GM19238 (cell line): ENCODE data around the gene NUB1.
A peak's percentile ranks its signal among the peaks of the same experiment; 100 is the strongest.

Experiments used
- DNase-seq: peaks from one replicate; pipeline ENCODE4 v3.0.0; 2011; ENCODE audit warnings: low spot score; ENCODE audit not compliant: insufficient read length

Gene NUB1

DNA sequence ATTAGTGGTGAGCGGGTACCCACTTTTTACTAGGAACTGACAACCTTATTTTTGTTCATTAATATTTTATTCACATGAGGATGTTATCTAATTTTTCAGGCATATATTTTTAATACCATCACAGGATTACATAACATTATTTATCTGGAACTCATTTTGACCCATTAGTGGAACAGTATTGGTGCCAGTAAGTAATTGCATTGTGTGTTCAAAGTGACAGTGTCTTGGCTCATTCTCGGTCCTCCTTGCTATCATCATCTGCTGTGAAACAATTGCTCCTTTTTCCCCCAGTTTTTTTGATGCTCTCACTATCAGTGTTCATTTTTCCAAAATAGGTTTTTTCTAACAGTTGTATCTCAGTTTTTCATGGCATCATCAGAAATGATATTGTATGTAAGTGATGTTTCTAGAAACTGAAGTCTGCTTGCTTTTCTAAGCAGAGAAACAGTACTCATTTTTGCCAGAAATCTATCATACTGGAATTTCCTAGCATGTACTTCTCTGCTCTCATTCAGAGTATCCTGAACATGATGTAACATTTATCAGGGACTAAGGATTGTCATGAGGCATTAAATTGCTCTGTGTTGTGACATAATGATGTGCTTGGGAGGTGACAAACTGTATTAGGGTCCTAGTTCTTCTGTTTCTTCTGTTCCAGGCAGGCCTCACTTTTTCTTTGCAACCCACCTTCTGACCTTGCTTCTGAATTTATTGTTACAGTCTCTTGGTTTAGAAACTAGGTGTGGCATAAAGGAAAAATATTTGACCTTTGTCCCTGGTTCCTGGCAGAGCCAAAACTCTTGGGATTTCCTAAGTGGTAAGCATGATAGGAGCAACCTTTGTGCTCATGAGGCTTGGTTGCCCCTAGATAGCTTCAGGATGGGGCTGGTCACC, 4.2 kb downstream of the NUB1 start:
- no peak for DNase-seq

DNA sequence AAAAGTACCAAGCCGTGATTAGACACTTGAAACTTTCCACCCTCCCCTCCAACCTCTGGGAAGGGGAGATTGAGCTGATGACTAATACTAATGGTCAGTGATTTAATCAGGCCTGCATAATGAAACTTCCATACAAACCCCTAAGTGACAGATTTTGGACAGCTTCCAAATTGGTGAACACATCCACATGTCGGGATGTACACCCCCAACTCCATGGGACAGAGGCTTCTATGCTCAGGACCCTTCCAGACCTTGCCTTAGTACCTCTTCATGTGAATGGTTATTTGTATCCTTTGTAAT, 4.8 kb downstream of the NUB1 start:
- no peak for DNase-seq

DNA sequence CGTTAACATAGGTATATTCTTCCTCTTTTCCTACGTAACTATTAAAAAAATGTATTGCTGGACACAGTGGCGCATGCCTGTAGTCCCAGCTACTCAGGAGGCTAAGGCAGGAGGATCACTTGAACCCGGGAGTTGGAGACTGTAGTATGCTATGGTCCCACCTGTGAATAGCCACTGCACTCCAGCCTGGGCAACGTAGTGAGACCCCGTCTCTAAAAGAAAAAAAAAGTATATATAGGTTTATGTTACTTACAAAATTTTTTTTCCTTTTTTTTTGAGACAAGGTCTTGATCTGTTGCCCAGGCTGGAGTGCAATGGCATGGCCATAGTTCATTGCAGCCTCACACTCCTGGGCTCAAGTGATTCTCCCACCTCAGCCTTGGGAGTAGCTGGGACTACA, 5.6 kb downstream of the NUB1 start:
- DNase-seq = no peak

DNA sequence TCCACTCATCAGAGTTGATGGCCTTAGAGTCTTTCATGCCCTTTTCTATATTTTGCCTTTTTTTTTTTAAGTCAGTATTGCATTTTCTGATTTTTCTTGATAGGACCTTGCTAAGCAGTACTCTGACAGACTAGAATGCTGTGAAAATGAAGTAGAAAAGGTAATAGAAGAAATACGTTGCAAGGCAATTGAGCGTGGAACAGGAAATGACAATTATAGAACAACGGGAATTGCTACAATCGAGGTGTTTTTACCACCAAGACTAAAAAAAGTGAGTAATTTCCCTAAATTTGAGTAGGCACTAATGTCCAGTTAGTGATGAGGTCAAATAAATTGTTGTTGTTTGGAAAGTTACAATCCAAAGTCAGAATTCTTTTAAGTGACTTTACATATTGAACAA, 7.4 kb downstream of the NUB1 start:
- DNase-seq = no peak

DNA sequence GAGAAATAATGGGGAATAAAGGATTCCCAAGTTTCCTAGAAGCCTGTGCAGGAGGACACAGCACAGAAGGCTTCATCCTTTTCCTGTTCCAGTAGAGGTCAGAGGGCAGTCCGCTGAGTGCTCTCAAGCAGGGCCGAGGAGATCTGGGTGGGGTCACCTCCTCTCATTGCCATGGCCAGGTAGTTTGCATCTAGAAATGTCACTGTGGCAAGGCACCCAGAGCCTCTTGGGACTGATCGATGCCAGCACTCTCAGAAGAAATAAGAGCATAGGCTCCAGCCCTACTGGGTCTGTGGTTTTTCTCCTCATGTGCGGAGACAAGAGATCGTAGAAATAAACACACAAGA, 7.9 kb downstream of the NUB1 start:
- no peak for DNase-seq

DNA sequence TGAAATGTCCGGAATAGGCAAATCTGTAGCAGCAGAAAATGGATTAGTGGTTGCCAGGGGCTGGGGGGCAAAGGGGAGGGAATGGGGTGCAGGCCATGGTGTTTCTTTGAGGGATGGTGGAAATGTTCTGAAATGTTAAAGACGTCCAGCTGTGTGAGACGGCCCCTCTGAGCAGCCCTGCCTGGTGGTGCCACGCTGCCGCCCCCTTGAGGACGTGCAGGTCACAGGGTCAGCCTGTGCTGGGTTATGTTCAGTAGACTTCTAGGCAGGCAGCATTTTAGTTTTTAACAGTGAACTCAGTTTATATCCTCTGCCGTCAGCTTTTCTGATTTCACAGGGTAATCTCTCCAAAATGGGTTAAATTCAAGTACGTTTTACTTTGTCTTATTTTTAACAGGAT, 9.4 kb downstream of the NUB1 start:
- DNase-seq = no peak

DNA sequence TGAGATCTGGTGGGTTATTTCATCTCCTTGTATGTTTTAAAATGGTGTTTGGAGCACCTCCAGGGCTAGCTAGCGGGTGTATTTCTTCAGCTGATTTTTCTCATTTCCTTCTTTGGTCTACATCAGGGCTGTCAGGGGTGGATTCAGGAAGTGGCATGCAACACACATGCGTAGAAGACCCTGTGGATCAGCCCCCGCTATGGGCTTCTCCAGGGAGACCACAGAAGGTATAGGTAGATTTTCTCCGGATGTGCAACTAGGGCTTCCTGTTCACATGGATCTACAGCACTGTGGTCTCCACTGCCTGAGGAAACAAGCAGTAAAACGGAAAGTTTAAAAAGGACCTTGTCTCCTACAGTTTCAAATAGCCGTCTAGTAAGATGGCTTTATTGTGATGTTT, 10.4 kb downstream of the NUB1 start:
- peak; percentile 50 for DNase-seq

DNA sequence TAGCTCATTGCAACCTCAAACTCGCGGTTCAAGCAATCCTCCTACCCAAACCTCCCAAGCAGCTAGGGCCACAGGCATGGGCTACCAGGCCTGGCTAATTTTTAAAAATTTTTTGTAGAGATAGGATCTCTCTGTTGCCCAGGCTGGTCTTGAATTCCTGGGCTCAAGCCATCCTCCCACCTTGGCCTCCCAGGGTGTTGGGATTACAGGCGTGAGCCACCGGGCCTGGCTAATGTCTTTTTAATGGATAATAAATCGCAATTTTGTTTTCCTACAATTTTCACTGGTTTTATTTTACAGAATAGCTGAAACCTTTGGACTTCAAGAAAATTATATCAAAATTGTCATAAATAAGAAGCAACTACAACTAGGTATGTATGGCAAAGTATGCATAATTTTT, 10.9 kb downstream of the NUB1 start:
- DNase-seq = no peak

DNA sequence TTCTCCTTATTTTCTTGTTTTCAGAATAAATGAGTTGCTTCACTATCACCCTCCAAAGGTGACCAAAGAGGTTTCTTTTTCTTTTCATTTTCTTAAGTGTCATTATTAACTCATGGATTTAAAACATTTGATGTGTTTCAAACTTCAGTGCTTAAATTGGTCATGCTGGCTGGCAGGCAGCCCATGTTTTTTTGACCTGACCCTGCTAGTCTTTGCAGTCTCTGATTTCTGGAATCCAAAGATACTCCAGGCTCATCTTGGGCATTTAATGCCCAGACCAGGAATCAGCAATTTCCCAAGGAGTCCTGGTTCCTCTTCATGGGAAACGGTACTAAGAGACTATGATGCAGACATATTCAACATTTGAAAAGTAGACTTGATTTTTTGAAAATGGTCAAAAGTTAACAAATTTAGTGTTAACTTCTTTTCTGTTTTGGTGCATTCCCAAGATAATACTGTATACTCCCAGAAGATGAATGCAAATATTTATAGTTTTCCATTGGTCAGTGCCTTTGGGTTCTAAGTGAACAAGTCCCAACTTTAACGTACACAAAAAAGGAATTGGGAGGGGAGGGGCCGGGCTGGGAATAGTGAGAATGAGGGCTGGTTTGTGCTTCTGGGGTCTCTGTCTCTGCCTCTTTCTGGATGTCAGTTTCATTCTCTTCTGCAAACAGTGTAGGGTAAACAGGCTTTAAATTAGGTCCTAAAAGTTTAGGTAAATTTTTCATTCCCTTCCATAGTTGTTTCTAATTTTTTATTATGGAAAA, 19.8 kb downstream of the NUB1 start:
- DNase-seq = no peak

DNA sequence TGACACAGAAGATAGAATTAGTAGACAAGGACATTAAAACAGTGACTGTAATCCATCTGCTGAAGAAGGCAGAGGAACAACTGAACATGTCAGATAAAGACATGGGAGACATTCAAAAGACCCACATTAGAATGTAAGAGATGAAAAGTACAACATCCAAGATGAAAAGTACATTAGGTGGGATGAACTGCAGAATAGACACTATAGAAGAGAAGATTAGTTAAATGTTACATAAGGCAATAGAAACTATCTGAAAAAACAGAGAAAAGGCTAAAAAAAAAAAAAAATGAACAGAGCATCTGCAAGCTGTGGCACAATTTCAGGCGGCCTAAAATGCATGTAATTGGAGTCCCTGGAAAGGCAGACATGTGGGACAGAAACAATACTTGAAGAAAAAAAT, 21.6 kb downstream of the NUB1 start:
- no peak for DNase-seq

DNA sequence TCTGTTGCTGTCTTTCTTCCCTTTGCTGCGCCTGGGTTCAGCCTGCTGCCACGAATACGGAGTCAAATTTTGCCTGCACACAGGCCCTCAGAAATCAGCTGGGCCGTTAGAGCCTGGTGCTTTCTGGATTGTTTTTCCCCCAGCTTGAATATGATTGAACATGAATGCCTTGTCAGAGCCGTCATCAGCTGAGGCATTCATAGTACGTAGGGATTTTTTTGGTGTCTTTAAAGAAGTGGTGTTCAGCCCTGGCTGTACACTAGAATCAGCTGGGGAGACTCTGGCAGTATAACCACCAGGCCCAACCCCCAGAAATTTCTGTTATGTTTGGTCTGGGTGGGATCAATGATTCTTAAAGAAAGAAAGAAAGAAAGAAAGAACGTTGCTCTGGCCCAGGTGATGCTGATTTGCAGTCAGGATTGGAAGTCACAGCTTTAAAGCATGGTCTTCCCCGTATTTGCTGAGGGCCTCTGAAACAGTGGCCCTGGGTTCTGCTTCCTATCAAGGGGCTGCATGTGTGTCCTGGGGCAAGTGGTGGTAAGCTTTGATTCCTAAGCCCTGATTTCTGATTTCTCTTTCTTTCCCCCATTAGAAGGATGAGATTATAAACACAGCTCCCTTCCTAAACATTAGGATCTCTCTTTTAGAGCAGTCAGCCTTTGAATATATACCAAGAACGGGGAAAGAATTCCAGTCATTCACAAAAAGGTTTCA, 24.7 kb downstream of the NUB1 start:
- DNase-seq = no peak

DNA sequence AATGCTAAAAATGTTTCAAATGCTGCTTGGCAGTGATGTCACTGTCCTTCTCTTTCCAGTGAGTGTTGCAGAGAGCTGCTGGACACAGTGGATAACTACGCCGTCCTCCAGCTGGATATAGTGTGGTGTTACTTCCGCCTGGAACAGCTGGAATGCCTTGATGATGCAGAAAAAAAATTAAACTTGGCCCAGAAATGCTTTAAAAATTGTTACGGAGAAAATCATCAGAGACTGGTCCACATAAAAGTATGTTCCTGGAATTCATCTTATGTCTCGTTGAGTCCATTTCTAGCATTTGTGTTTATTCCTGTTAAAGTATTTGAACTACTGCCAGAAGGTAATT, 25.2 kb downstream of the NUB1 start:
- no peak for DNase-seq

DNA sequence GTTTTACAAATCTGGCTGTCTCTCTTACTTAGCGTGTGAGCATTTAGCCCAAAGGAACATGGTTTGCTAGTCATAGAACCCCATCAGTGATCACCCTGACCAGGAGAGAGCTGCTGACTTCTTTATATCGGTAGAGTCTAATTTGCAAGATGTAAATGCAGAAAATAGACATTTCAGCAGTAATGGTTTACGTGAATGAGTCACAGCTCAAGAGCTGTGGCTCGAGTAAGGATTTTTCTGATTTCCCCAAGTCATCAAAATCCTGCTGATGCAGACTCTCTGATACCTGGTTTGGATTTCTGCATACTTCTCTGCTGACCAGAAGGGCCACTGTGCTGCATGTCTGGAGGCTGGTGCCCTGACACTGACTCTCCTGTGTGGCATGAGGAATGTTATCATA, 25.7 kb downstream of the NUB1 start:
- no peak for DNase-seq

DNA sequence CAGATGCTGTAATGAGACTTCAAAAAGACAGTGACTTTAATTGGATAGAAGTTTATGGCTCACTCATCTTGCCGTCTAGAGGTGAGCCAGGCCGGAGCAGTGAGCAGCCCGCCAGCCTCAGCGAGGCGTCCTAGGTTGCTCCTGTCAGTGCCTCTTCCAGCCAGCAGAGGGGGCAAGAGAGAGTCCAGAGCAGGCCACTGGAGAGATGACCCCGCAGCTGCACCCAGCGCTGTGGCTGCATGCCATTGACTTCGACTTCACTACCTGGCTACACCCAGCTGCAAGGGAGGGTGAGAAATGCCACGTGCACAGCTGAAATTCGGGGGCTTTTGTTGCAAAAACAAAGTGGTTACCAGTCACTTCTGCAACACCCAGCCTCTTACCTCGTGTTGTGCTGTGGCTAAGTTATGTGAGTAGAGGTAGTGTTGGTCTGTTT, 26.5 kb downstream of the NUB1 start:
- peak; percentile 79 for DNase-seq

DNA sequence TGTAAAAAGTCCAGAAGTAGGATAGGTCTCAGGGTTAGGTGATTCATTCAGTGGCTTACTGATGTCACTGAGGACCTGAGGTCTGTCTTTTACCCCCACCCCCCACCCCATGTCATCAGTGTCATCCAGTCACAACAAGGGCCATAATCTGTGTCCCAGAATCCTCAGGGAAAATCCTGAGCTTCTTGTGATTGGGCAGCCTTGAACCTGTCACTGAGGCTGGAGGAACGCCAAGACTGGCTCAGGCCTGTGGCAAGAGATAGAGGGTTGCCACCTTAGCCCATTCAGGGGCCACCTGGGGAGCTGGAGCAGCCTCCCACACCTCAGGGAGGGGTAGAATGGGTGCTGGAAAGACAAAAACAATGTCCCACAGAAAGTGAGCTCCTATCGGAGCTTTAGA, 29.7 kb downstream of the NUB1 start:
- DNase-seq = no peak

DNA sequence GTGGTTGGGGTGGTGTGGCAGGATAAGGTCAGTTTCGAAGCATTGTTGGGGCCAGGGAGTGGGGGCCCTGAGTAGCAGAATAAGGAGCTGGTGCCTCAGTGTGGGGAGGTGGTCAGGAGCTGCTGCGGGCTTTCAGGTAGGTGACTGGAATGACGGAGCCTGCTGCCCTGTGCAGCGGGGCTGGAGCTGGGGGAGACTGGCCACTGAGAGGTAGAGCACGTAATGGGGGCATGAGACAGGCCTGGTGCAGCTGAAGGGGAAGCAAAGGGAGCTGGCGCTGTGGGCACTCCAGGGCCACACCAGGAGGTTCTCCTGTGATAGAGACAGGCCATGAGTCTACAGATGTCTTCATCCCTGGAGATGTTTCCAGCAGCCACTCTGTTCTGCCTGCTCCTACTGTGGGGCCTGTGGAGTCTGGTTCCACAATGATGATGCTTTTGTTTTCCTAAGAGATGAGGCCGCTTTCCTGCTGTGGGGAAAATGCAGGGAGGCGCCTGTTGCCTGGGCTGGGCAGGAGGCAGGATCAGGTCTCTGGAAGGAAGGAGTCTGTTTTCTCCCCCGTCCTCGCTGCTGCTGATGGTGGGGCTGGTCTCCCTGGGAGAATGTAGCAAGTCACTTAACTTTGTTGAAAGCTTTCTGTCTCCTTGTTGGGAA, 31.1 kb downstream of the NUB1 start:
- no peak for DNase-seq

DNA sequence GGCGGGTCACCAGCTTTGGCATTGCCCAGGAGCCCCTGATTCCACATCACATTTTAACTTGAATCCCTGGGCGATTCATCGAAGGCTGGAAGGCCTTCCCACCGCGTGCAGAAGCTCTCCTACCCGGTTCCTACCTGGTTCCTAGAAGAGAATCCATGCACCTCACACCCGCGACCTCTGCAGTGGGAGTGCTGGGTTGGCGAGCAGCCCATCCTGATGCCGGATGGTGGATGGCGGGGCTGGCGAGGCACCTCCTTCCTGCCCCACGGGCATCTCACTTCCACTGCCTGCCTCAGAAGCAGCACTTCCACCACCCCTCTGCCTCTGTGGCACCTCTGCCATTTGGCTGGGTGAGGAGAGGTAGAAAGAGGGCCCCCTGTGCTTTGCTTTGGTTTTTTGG, 32.0 kb downstream of the NUB1 start:
- no peak for DNase-seq

DNA sequence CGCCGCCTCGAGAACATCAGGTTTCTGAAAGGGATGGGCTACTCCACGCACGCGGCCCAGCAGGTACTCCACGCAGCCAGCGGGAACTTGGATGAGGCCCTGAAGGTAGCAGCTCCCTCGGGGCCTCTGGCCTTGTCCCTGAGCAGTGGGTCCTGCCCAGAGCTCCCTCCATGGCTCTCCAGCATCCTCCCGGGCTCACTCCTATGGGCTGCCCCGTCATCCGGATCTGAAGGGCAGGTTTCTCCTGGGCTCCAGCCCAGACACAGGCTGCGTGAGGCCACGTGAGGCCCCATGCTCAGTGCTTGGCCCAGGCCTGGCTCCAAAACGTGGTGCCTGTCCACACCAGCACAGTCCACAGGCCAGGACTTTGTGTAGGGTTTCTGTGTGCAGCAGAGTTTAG, 32.5 kb downstream of the NUB1 start:
- DNase-seq = no peak

DNA sequence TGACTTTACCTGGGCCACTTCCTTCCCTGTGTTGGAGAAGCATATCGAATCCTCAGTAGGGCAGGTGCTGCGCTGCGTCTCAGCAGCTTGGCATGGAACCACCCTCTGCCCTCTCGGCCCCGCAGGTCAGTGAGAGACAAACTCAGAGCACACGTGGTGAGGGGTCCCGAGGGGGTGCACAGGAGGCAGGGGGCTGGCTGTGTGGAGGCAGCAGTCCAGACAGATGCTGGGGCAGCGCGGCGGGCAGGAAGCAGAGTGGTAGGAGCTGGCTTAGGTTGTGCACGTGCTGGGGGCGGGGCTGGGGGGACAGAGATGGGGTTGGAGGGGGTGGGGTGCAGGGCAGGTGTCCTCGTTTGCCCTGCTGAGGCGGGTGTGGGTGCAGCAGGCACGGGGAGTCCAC, 33.1 kb downstream of the NUB1 start:
- no peak for DNase-seq

DNA sequence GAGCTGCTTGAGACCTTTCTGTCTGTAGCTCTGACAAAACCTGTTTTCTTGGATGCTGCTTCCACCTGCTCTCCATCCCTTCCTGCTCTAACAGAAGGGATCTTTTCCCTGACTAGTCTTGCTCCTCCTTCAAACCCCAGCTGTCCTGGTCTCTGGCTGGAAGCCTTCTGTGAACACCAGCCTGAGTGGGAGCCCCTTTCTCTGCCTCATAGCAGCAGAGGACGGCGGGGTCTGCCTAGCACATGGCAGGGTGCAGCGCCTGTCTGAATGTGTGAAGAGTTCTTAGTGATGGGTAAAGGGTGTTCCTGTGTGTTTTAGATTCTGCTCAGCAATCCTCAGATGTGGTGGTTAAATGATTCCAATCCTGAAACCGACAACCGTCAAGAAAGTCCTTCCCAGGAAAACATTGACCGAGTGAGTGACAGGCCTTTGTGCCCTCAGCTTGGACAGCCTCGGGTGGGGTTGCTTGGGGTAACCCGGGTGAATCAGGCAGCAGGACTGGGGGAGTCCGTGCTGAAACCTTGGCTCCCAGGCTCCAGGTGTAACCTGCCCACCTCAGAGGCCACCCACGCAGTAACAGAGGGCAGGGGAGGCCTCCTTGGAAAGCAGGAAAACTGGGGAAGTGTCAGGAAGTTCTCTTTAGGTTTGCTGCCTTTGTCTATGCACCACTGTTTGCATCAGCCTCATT, 34.1 kb downstream of the NUB1 start:
- DNase-seq = no peak

DNA sequence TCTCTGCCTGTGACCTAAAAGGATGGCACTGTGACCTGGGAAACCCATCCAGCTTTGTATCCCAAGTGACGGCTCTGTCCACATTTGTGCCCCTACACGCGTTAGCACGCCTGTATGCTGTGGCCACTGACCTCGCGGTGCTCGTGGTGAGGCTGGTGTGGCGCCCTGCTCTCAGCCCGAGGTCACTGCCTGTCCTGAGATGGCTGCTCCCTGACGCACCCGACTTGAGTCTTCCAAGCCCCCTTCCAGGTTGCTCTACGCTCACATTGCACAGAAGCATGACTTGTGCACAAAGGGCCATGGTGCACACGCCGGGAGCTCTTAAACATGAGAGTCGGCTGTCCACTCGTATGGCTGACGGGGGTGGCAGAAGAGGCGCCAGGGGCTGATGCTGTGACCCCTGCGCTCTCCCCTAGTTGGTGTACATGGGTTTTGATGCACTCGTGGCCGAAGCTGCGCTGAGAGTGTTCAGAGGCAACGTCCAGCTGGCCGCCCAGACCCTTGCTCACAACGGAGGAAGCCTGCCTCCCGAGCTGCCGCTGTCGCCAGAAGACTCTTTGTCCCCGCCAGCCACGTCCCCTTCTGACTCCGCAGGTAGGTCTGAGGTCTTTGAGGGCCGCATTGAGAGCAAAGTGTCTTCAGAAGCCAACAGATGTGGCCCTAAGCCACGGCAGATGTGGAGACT, 34.7 kb downstream of the NUB1 start:
- no peak for DNase-seq
